HG02759 (cell line): ENCODE results near the gene NRAS.

ENCODE experiments used
- ATAC-seq: cut with Tn5 transposase; IDR thresholded peaks from one replicate; pipeline ENCODE4 v1.9.1; 2021; ENCODE audit warnings: mild to moderate bottlenecking, moderate library complexity; ENCODE audit not compliant: unreplicated experiment

Gene NRAS

DNA sequence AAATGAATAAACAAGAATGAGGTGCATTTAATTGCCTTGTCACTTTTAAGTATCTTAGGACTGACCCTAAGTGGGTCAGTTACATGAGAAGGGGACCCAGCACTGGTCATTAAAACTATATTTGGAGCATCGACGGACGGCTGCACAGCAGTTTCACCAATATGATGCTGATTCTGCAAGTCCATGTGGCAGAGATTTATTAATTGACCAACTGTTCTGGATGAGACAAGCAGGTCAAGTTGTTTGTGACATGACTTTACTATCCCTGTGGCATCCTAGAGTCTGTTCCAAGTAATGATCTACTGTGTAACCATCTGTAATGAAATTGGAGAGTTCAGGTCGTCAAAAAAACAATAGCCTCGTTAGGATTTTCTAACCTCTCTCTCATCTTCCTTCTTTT lies 30.7 kb downstream of the NRAS start:
- no peak for ATAC-seq

- ATAC-seq = no peak
Measured at GRCh38 chr1:114677691-114678090, 38.9 kb downstream of the NRAS start.

DNA sequence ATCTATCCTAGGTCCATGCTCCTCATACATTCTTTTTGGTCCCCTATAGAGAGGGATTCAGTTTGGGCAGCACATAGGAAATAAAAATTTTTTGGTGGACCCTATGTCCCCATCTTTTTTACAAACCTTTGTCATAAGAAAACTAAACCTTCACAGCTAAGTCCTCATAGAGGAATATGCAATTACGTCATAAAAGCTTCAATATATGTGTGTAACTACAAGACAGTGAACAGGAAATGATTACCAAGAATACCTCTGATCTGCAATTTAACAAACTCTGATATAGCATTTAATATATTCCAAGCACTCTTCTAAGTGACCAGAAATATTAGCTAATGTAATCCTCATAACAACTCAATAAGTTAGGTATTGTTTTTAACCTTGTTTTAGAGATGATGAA lies 40.5 kb downstream of the NRAS start:
- no peak for ATAC-seq

DNA sequence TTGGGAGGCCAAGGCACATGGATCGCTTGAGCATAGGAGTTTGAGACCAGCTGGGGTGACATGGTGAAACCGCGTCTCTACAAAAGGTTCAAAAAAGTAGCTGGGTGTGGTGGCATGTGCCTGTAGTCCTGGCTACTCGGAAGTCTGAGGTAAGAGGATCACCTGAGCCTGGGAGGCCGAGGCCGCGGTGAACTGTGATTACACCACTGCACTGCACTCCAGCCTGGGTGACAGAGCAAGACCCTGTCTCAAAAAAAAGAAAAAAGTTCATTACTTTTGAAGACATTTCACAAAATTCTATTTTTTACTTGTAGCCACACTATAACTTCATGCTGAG lies 44.7 kb downstream of the NRAS start:
- ATAC-seq = no peak

DNA sequence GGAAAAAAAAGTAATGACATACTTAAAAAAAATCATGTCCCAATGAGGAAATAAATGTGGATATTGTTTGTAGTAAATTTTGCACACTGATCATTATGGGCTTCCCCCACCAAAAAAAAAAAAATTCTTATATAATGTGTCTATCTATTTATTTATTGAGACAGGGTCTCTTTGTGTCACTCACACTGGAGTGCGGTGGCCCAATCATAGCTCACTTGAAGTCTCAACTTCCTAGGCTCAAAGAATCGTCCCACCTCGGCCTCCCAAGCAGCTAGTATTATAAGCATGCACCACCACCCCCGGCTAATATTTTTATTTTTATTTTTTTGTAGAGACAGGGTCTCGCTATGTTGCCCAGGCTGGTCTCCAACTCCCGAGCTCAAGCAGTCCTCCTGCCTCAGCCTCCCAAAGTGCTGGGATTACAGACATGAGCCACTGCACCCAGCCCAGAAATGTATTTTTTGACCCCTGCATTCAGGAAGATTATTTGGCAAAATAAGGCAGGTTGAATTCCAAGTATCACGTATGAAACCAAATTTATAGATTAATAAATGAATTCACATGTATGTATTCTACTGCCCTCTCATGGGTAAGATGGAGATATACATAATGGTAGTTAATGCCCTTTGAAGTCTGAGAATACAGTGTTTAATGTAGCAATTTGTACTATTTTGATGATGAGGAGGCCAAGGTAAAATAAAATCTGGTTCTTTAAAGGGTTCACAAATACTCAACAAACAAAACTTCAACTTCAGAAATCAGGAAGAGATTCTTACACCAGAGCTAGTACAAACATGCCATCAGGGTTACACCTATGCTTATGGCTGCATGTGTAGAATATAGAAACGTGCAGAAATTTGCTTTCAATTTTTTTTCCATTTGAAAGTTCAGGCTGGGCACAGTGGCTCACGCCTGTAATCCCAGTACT lies 45.3 kb downstream of the NRAS start:
- no peak for ATAC-seq

DNA sequence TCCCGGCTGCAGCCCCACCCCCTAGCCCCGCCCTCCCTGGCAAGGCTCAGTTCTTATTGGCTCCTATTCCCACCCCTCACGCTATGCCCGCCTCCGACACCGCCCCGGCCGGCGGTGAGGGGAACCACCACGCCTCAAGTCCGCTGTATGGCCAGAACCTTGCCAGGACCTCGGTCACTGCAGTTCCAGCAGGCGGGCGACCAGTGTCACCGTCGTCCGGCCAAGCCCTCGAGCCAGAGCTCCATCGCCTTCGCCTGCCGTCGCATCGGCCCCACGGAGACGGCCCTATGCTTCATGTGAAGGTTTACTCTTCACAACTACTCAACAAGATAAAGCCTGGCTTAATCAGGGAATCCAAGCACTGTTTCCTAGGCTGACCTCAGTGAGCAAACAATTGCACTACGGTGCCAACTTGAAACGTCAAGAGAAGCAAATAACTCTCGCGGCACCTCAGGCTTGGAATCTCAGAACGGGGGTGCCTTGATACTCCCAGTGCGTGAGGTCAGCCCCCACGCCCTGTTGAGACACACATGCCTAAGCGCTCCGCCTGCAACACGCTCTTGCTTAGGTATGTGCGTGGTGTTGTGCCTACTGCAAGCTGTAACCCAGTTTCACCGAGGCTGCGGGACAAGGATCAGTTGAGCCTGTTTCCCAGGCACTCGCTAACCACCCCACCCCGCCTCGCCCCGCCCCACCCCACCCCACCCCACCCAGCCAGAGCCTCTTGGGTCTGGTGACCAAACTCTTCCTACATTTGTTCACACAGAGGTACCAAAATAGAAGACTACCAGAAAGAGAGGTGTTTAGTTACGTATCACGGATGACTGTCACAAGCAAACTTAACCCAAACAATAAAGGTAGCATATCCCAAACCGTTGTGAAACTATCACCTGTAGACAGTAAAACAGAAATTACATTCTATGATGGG lies 46.2 kb downstream of the NRAS start:
- ATAC-seq = peak; percentile 99

DNA sequence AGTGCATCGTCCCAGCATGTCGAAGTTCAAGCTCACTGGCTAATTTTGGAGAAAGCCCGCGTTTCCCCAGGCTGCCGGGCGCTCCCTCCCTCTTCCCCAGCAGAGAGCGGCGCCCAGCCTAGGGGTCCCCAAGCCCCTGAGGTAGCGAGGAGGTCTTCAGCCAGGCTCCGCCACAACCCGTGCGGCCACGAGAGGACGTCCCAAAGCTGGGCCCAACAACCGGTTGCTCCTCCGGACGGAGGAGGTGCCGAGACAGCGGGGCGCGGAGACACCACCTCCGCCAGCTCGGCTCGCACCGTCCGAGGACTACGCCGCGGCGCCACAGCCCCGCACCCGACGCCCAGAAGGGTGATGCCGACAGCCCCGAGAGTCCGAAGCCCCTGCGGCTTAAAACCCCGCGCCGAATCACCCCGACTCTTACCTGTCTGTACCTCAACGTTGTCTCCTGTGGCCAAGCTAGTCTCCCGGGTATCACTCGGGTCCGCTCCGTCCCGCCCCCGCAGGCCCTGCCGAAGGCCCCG lies 46.9 kb downstream of the NRAS start, which contains the start of gene DENND2C:
Gene DENND2C (minus strand): TSS at position 488 of the 521 bp plus-strand sequence. CDS start 44,065 bp downstream, outside the sequence.
- ATAC-seq = peak; percentile 67

DNA sequence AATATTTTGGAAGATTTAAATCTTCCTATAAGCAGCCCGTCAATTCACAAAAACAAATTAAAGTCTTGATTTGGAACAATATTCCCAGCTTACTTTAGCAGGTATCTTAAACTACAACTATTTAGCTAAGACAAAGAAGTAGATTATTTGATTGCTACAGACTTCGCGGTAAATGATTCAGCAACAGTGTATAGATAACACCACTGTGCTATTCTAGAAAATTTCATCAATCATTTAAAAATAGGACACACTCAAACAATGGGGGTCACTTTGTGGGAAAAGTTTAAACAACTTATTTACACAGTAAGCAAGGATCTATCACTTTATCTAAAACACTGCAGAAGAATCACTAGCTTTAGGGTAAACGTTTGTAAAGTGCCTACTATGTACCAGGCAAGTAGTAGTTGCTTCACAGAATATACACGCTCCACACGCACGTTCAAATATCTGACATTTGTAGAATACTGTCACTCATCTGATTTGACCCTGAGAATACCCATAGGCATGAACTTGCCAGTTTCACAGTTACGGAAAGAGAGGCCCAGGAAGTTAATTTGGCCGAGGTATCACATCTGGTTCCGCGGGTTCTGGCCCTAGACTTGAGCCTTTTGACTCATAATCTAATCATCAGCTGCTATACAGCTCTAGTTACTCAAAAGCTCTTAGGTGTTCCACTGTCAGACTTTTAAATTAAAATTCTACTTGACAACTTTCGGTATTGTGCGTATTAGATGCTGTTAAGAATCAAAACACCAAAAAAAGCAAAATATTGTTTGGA lies 47.6 kb downstream of the NRAS start:
- ATAC-seq = no peak

DNA sequence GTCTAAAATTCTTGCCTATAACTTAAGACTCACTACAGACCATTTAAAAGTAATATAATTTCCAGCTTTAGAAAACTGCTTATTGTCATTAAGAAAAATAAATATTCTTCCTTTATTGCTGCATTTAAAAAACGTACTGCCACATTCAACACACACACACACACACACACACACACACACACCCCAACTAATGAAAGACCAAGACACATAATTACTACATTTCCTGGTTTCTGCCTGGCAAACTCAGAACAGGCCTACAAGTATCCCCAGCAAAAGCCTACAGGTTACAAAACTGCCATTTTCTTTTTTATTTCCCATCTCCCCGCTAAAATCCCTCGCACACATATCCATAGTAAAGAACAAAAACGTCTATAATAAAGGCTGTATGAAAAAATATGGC lies 48.2 kb downstream of the NRAS start:
- ATAC-seq = no peak

DNA sequence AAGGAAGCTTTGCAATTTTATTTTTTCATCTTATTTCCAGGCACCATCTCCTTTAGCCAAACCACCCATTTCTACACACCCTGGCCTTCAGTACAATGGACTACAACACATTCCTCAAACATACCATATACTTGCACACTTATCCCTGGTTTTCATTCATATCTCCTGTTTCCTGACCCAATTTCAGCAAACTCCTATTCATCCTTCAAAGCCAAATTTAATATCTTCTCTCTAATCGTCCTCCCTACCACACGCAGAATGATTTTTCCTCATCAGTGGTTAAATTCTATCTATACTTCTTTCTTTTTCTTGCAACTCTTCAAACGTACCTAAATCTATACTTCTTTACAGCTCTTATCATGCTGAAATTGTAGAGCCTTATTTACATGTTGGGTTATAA lies 49.6 kb downstream of the NRAS start:
- no peak for ATAC-seq

DNA sequence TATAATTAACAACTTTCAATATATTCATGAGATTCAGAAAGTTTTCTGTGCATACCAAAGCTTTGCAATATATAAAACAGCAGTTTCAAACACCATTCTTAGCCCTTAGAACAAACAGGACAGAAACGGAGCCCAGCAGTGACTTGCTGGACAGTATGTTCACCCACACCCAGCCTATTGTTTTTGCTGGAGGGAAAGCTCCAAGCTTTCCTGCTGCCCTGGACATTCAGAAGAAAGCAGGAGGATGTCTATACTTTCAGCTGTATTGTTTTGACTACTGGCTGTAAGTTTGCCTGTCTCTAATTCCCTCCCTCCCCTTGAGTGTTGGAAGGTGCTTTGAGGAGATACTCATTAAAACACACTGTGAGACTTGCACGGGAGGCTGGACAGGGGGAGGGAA lies 56.3 kb downstream of the NRAS start:
- ATAC-seq = no peak
